ENCODE results near the gene ACOT11. TPM values are rescaled to one million over a fixed set of nuclear protein-coding genes. Genes with fewer than 3 reads are reported as not detected.

Gene ACOT11
- total RNA-seq, 1 donor from 2014 or later: 64.8 TPM

DNA sequence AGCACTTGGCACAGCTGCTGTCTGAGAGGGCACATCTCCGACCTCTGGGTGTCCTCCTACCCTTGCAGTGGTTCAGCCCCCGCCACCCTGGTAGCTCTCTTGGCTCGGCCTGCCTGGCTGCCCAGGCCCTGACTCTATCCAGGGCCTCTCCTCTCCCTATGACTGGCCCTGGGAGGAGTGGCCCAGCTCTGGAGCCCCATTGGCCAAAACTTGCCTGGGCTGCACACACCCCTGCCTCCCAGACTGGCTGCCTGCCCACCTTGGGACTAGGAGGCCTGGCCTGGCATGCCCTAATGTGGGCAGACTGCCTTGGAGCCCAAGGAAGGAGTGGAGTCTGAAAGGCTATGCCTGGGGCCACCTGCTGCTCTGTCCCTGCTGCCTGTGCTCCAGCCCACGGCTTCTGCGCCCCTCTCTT, 33.6 kb downstream of the ACOT11 start:
- H3K27ac ChIP-seq (replicated peaks): peak overlapping the region; percentile 89
- H3K9me3 ChIP-seq (replicated peaks): no peaks in the 10 kb centered on the region
- no peak overlapping the region for H3K4me3 ChIP-seq
- H3K4me1 ChIP-seq: peaks cover 92% of the 10 kb centered on the region
- TF ChIP-seq, protein P1, sequence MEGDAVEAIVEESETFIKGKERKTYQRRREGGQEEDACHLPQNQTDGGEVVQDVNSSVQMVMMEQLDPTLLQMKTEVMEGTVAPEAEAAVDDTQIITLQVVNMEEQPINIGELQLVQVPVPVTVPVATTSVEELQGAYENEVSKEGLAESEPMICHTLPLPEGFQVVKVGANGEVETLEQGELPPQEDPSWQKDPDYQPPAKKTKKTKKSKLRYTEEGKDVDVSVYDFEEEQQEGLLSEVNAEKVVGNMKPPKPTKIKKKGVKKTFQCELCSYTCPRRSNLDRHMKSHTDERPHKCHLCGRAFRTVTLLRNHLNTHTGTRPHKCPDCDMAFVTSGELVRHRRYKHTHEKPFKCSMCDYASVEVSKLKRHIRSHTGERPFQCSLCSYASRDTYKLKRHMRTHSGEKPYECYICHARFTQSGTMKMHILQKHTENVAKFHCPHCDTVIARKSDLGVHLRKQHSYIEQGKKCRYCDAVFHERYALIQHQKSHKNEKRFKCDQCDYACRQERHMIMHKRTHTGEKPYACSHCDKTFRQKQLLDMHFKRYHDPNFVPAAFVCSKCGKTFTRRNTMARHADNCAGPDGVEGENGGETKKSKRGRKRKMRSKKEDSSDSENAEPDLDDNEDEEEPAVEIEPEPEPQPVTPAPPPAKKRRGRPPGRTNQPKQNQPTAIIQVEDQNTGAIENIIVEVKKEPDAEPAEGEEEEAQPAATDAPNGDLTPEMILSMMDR (IDR thresholded peaks at IDR 0.05; ENCODE audit: borderline replicate concordance): no peak
- no peaks in the 10 kb centered on the region for H3K27me3 ChIP-seq (ENCODE audit: low read depth)
- peak; percentile 91 for DNase-seq
- intact Hi-C loops (cut with micrococcal nuclease): no loop called here
- H3K36me3 ChIP-seq: no peaks in the 10 kb centered on the region

DNA sequence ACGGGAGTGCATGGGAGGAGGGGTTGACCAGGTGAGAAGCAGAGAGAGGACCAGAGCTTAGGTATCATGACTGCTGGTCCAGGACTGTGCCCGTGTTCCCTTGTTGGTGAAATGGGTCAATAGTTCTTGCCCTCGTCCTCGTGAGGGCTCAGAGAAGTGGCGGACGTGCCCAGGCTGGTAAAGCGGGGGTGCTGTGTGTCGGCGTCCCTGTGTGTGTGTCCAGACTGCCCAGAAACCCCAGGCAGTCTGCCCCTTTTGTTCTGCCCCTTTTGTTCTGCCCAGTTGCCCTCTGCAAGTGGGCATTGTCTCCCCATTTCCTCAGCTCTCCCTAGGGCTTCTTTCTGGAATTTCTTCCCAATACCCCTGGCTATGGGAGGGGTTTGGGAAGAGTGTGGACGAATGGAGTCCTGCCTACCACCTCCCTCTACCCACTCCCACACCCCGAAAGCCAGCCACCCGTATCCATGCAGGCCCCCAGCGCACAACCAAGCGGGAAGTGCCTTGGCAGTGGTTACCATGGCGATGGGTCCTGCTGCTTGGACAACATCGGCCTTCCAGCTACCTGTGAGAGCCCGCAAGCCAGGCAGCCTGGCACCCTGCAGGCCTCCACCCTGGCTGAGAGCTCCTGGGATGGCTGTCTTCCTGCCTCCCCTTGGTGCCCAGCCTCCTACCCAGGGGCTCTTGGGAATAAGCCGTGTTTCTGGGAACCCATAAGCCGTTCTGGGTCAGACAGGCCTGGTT, 34.7 kb downstream of the ACOT11 start:
- H3K4me1 ChIP-seq: peaks cover 94% of the 10 kb centered on the region
- TF ChIP-seq, protein P1 (IDR thresholded peaks at IDR 0.05; ENCODE audit: borderline replicate concordance): no peak
- intact Hi-C loops (cut with micrococcal nuclease): no loop called here
- no peak overlapping the region for H3K4me3 ChIP-seq
- peaks cover 2% of the 10 kb centered on the region for H3K36me3 ChIP-seq
- DNase-seq: no peak
- peak overlapping the region; percentile 89 for H3K27ac ChIP-seq (replicated peaks)
- no peaks in the 10 kb centered on the region for H3K9me3 ChIP-seq (replicated peaks)
- no peaks in the 10 kb centered on the region for H3K27me3 ChIP-seq (ENCODE audit: low read depth)

DNA sequence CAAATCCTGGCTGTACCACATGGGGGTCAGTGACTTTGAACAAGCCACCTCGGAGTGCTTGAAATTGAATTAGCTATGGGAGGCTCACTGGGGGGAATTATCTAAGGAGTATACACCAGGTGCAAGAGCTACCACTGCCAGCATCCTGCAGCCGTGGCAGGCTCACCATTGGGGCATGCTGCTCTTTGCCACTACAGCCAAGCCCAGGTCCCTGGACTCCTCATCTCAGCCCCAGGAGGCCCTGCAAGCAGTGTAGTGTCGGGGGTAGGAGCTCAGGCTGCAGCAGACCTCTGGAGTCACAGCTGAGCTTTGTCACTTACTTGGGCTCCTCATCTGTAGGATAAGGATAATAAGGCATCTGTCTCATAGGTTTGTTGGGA, 35.3 kb downstream of the ACOT11 start:
- peaks cover 5% of the 10 kb centered on the region for H3K36me3 ChIP-seq
- no peak for DNase-seq
- peaks cover 92% of the 10 kb centered on the region for H3K4me1 ChIP-seq
- H3K27me3 ChIP-seq (ENCODE audit: low read depth): no peaks in the 10 kb centered on the region
- peak overlapping the region; percentile 89 for H3K27ac ChIP-seq (replicated peaks)
- TF ChIP-seq, protein P1 (IDR thresholded peaks at IDR 0.05; ENCODE audit: borderline replicate concordance): no peak
- no peaks in the 10 kb centered on the region for H3K9me3 ChIP-seq (replicated peaks)
- no peak overlapping the region for H3K4me3 ChIP-seq
- intact Hi-C loops (cut with micrococcal nuclease): no loop called here

DNA sequence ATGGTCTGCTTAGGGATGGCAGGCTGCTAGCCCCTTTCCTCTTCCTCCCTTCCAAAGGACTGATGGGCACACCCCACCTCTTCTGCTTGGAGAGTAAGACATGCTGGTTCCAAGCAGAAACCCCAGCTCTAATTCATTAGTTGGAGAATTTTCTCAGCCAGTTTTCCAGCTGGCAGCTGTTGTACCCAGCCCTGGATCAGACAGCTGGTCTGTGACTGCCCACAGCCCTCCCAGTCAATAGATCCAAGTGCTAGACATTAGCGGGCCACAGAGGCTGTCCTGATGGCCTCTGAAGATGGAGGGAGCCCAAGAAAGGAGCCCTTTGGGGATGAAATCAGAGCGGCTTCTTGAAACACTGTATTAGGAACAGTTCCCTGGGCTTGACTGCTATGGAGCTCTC, 35.8 kb downstream of the ACOT11 start:
- no peak for DNase-seq
- peaks cover 86% of the 10 kb centered on the region for H3K4me1 ChIP-seq
- intact Hi-C loops (cut with micrococcal nuclease): no loop called here

DNA sequence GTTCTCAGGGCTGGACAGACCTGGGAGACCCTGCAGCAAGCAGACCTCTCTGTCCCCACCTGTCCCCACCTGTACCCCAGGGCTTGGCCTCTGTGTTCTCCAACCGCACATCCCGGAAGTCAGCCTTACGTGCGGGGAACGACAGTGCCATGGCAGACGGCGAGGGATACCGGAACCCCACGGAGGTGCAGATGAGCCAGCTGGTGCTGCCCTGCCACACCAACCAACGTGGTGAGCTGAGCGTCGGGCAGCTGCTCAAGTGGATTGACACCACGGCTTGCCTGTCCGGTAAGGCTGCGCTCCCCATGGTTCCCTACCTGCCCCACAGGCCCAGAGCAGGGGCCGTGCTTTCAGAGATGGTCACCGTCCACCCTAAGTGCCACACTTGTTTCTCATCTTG, 36.5 kb downstream of the ACOT11 start:
- no peak overlapping the region for H3K4me3 ChIP-seq
- TF ChIP-seq, protein P1 (IDR thresholded peaks at IDR 0.05; ENCODE audit: borderline replicate concordance): no peak
- H3K27me3 ChIP-seq (ENCODE audit: low read depth): no peaks in the 10 kb centered on the region
- peaks cover 83% of the 10 kb centered on the region for H3K4me1 ChIP-seq
- intact Hi-C loops (cut with micrococcal nuclease): no loop called here
- DNase-seq: no peak
- H3K27ac ChIP-seq (replicated peaks): peak overlapping the region; percentile 89
- H3K36me3 ChIP-seq: peaks cover 5% of the 10 kb centered on the region
- H3K9me3 ChIP-seq (replicated peaks): no peaks in the 10 kb centered on the region

More for the DNA sequence above, 35.8 kb downstream of the ACOT11 start:
- no peaks in the 10 kb centered on the region for H3K27me3 ChIP-seq (ENCODE audit: low read depth)
- H3K9me3 ChIP-seq (replicated peaks): no peaks in the 10 kb centered on the region
- H3K4me3 ChIP-seq: no peak overlapping the region
- TF ChIP-seq, protein P1 (IDR thresholded peaks at IDR 0.05; ENCODE audit: borderline replicate concordance): no peak
- H3K36me3 ChIP-seq: peaks cover 5% of the 10 kb centered on the region
- peak overlapping the region; percentile 89 for H3K27ac ChIP-seq (replicated peaks)
